OCI-LY1 (cell line): ENCODE data around the gene CACNA1D.

Source experiments
- H2AFZ ChIP-seq: fragments of 200-600 bp; sonication (generic), shearing (Covaris generic); 2 replicates; pipeline ENCODE4 v1.6.0; 2014; ENCODE audit warnings: antibody characterized with exemption, mild to moderate bottlenecking, low read length
- H3F3A ChIP-seq: fragments of 200-600 bp; sonication (generic), shearing (Covaris generic); 2 replicates; pipeline ENCODE4 v1.6.0; 2014; ENCODE audit warnings: mild to moderate bottlenecking, antibody characterized with exemption, low read length, moderate library complexity; ENCODE audit not compliant: insufficient read depth
- H3K27ac ChIP-seq: fragments of 200-600 bp; sonication (generic); 2 replicates; pipeline ENCODE4 v1.5.1; 2014; ENCODE audit warnings: low read length, mixed run types, mild to moderate bottlenecking, low read depth; ENCODE audit not compliant: poor library complexity, severe bottlenecking
- H3K27me3 ChIP-seq: fragments of 200-600 bp; sonication (generic); 2 replicates; pipeline ENCODE4 v1.6.0; 2014; ENCODE audit warnings: antibody characterized with exemption, mild to moderate bottlenecking, low read length, moderate library complexity; ENCODE audit not compliant: insufficient read depth
- H3K36me3 ChIP-seq: fragments of 200-600 bp; sonication (generic); 2 replicates; pipeline ENCODE4 v1.6.1; 2014; ENCODE audit warnings: mild to moderate bottlenecking, antibody characterized with exemption, low read length, moderate library complexity, mixed read lengths; ENCODE audit not compliant: insufficient read depth
- H3K4me1 ChIP-seq: fragments of 200-600 bp; sonication (generic); 2 replicates; pipeline ENCODE4 v1.5.1; 2014; ENCODE audit warnings: mild to moderate bottlenecking, low read length, moderate library complexity; ENCODE audit not compliant: insufficient read depth, severe bottlenecking
- H3K4me2 ChIP-seq: fragments of 200-600 bp; sonication (generic), shearing (Covaris generic); 2 replicates; pipeline ENCODE4 v1.6.1; 2014; ENCODE audit warnings: low read length
- H3K4me3 ChIP-seq: fragments of 200-600 bp; sonication (generic); 2 replicates; pipeline ENCODE4 v1.5.1; 2014; ENCODE audit warnings: low read length, low read depth, mild to moderate bottlenecking, mixed read lengths; ENCODE audit not compliant: poor library complexity, severe bottlenecking
- H3K79me2 ChIP-seq: fragments of 200-600 bp; shearing (Covaris generic); 2 replicates; pipeline ENCODE4 v1.6.1; 2016; ENCODE audit warnings: mixed run types, low read length, mixed read lengths; ENCODE audit not compliant: insufficient read depth
- H3K9ac ChIP-seq: fragments of 200-600 bp; sonication (generic), shearing (Covaris generic); 2 replicates; pipeline ENCODE4 v1.6.1; 2014; ENCODE audit warnings: mild to moderate bottlenecking, low read length, mixed read lengths
- H3K9me2 ChIP-seq: fragments of 200-600 bp; sonication (generic), shearing (Covaris generic); 2 replicates; pipeline ENCODE4 v1.6.1; 2014; ENCODE audit warnings: low read depth, mild to moderate bottlenecking, low read length, mixed read lengths
- H3K9me3 ChIP-seq: fragments of 200-600 bp; shearing (Covaris generic); 2 replicates; pipeline ENCODE4 v1.6.1; 2014; ENCODE audit warnings: low read length, mixed read lengths
- H4K20me1 ChIP-seq: fragments of 200-600 bp; sonication (generic), shearing (Covaris generic); 2 replicates; pipeline ENCODE4 v1.6.0; 2016; ENCODE audit warnings: mild to moderate bottlenecking, low read length; ENCODE audit not compliant: insufficient read depth
- EZH2 ChIP-seq: fragments of 200-600 bp; sonication (generic), shearing (Covaris generic); IDR thresholded peaks from 2 replicates; pipeline ENCODE4 v1.8.0; 2017; ENCODE audit warnings: borderline replicate concordance, mixed run types, mild to moderate bottlenecking, antibody characterized with exemption, low read length, moderate library complexity, mixed read lengths
- TF ChIP-seq, protein P1 (sequence below): fragments of 200-600 bp; sonication (generic), shearing (Covaris generic); IDR thresholded peaks from 2 replicates; pipeline ENCODE4 v1.5.1; 2017; ENCODE audit warnings: mild to moderate bottlenecking, antibody characterized with exemption, low read length, moderate library complexity, mixed read lengths

The CACNA1D gene

DNA sequence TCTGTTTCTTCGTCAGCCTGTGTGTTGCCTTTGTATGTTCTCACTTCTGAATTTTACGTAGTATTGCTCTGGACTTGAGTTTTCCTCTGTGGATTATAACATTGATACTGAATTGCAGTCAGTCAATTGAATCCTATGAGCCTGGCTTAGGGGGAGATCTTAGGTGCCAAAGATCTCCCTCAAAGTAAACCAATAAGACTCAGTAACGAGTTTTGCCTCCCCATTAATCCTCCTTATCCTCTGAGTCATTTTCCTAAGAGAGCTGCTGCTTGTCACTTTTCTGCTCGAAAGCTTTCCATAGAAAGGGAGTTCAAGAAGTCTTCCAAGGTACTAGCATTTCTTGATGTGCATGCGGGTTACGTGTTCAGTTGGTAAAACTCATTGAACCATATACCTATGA lies 225.4 kb downstream of the CACNA1D start:
- H3K9me2 ChIP-seq = no peaks in the 10 kb centered on the region
- no peaks in the 10 kb centered on the region for H3F3A ChIP-seq
- H4K20me1 ChIP-seq = no peaks in the 10 kb centered on the region
- no peak overlapping the region for H2AFZ ChIP-seq
- no peaks in the 10 kb centered on the region for H3K9me3 ChIP-seq
- H3K9ac ChIP-seq = no peak overlapping the region
- TF ChIP-seq EZH2 = no peak
- H3K27ac ChIP-seq = no peak overlapping the region
- no peaks in the 10 kb centered on the region for H3K36me3 ChIP-seq
- H3K79me2 ChIP-seq = no peaks in the 10 kb centered on the region
- no peaks in the 10 kb centered on the region for H3K4me1 ChIP-seq
- no peak overlapping the region for H3K4me3 ChIP-seq
- H3K27me3 ChIP-seq = peaks cover 5% of the 10 kb centered on the region; the same call in 1 of the 2 replicates
- no peak overlapping the region for H3K4me2 ChIP-seq

DNA sequence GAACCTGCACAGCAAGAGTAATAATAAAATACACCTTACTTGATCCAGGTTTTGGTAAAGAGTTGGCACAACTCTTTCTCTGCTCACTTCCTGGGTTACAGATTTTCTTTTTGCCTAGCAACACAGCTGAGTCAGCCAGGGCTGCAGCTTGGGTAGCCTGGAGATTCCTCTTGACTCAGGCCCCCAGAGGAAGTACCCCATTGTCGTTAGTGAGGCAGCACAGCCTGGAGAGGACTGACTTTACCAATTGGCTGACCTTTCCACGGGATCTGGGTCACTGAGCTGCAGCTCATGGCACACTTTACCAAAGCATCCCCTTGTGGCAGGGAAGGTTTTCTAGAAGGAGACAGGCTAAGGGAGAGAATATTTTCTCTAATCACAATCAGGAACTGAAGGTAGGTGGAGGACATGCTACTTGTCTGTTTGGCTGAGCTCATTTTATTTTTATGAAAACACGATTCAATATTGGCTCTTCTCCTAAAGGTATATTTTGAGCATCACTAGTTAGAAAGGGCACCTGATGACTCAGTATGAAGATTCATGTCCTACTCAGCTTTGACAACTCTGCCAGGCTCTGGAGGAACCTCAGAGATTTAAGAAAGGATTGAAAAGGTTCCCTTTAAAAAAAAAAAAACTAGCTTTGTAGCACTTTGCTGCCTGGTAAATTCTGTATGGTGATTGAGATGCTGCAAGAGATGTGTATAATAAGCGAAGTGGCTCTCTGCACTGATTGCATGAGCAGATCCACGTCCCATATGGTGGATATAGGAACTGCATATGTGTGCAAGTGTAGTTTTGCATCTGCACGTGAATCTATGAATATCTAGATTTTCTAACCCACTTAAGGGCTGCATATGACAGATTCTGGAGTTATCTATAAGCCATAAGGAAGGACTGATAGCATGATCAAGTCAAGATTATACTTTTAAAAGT lies 227.0 kb downstream of the CACNA1D start:
- Histone ChIP-seq H4K20me1 (no peaks in the 10 kb centered on the region), H3K9ac (no peak overlapping the region), H3K27me3 (0 out of 2 replicates have a peak, but pooled peaks cover 5% of the 10 kb centered on the region), H3K4me2 (no peak overlapping the region), H3K27ac (no peak overlapping the region), H3K9me2 (no peaks in the 10 kb centered on the region), H3K4me3 (no peak overlapping the region), H3K9me3 (no peaks in the 10 kb centered on the region), H3K36me3 (no peaks in the 10 kb centered on the region), H3F3A (no peaks in the 10 kb centered on the region), H3K79me2 (no peaks in the 10 kb centered on the region), H3K4me1 (no peaks in the 10 kb centered on the region), H2AFZ (no peak overlapping the region)
- TF ChIP-seq, protein P1, sequence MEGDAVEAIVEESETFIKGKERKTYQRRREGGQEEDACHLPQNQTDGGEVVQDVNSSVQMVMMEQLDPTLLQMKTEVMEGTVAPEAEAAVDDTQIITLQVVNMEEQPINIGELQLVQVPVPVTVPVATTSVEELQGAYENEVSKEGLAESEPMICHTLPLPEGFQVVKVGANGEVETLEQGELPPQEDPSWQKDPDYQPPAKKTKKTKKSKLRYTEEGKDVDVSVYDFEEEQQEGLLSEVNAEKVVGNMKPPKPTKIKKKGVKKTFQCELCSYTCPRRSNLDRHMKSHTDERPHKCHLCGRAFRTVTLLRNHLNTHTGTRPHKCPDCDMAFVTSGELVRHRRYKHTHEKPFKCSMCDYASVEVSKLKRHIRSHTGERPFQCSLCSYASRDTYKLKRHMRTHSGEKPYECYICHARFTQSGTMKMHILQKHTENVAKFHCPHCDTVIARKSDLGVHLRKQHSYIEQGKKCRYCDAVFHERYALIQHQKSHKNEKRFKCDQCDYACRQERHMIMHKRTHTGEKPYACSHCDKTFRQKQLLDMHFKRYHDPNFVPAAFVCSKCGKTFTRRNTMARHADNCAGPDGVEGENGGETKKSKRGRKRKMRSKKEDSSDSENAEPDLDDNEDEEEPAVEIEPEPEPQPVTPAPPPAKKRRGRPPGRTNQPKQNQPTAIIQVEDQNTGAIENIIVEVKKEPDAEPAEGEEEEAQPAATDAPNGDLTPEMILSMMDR = no peak
- TF ChIP-seq EZH2 = no peak

DNA sequence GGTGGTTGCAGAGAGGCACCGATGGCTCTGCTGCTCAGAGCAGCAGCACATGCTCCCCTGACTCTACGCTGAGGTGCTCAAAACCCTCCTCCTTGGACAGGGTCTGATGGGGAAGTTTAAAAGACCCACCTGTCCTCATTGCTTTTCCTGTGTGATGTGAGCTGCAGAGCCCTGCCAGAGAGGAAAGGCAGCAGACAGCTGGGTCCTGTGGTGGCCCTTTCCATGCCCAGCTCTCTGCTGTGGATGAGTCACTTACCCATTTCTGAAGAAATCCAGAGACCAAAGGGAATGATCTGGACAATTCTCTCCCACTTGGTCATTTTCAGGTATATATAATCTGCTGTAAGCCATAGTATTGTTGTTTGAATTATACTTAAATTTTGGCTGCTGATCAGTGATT lies 230.2 kb downstream of the CACNA1D start:
- Histone ChIP-seq H3K9ac (no peak overlapping the region), H3K27me3 (0 out of 2 replicates have a peak, but pooled peaks cover 5% of the 10 kb centered on the region), H3K27ac (no peak overlapping the region), H3K4me1 (no peaks in the 10 kb centered on the region), H4K20me1 (no peaks in the 10 kb centered on the region), H3K36me3 (no peaks in the 10 kb centered on the region), H2AFZ (no peak overlapping the region), H3K4me3 (no peak overlapping the region), H3F3A (no peaks in the 10 kb centered on the region), H3K4me2 (no peak overlapping the region), H3K79me2 (no peaks in the 10 kb centered on the region), H3K9me3 (no peaks in the 10 kb centered on the region), H3K9me2 (no peaks in the 10 kb centered on the region)
- TF ChIP-seq, protein P1 = no peak
- TF ChIP-seq EZH2 = no peak
